SU-DHL-6 (cell line): Measurements from ENCODE around the gene SNRNP200.
"Not testable (repeated sequence)": the region's sequence is repeated elsewhere in the genome, so short reads cannot be mapped to it uniquely, and the experiment has no call there.

ENCODE experiments used
- H2AFZ ChIP-seq: fragments of 200-600 bp; sonication (generic); 2 replicates; pipeline ENCODE4 v1.6.1; 2014; ENCODE audit warnings: low read depth, mild to moderate bottlenecking, moderate library complexity, mixed read lengths, antibody characterized with exemption, low read length; ENCODE audit not compliant: severe bottlenecking
- H3F3A ChIP-seq: fragments of 200-600 bp; shearing (Covaris generic); 2 replicates; pipeline ENCODE4 v1.6.0; 2016; ENCODE audit warnings: antibody characterized with exemption, mild to moderate bottlenecking; ENCODE audit not compliant: insufficient read depth
- H3K27ac ChIP-seq: fragments of 200-600 bp; sonication (generic); 2 replicates; pipeline ENCODE4 v1.5.1; 2016; ENCODE audit warnings: low read depth, mild to moderate bottlenecking, low read length, moderate library complexity, mixed read lengths
- H3K27me3 ChIP-seq: fragments of 200-600 bp; sonication (generic), shearing (Covaris generic); 2 replicates; pipeline ENCODE4 v1.6.0; 2014; ENCODE audit warnings: mild to moderate bottlenecking, low read length
- H3K36me3 ChIP-seq: fragments of 200-600 bp; sonication (generic); 2 replicates; pipeline ENCODE4 v1.6.1; 2014; ENCODE audit warnings: mild to moderate bottlenecking, low read length, mixed read lengths
- H3K4me2 ChIP-seq: fragments of 300-600, 200-600 bp; shearing (Covaris generic), sonication (generic); 2 replicates; pipeline ENCODE4 v1.6.0; 2014; ENCODE audit warnings: low read length, low read depth, mild to moderate bottlenecking; ENCODE audit not compliant: poor library complexity, severe bottlenecking
- H3K4me3 ChIP-seq: fragments of 200-600 bp; sonication (generic); 2 replicates; pipeline ENCODE4 v1.5.1; 2014; ENCODE audit warnings: antibody characterized with exemption, low read length, mild to moderate bottlenecking, mixed read lengths; ENCODE audit not compliant: insufficient read depth, poor library complexity, severe bottlenecking
- H3K79me2 ChIP-seq: fragments of 200-600 bp; sonication (generic); 2 replicates; pipeline ENCODE4 v1.6.1; 2014; ENCODE audit warnings: mild to moderate bottlenecking, low read length, moderate library complexity; ENCODE audit not compliant: insufficient read depth
- H3K9ac ChIP-seq: fragments of 200-600 bp; sonication (generic); 2 replicates; pipeline ENCODE4 v1.7.0; 2014; ENCODE audit warnings: mild to moderate bottlenecking, low read length
- H3K9me2 ChIP-seq: fragments of 200-600 bp; sonication (generic); replicated peaks from 2 replicates; pipeline ENCODE4 v1.6.1; 2014; ENCODE audit warnings: low read length; ENCODE audit not compliant: insufficient read depth
- H3K9me3 ChIP-seq: fragments of 200-600 bp; sonication (generic); 2 replicates; pipeline ENCODE4 v1.6.1; 2014; ENCODE audit warnings: low read length, mixed read lengths; ENCODE audit not compliant: insufficient read depth
- H4K20me1 ChIP-seq: fragments of 200-600 bp; sonication (generic); 2 replicates; pipeline ENCODE4 v1.6.1; 2014; ENCODE audit warnings: low read depth, mild to moderate bottlenecking, antibody characterized with exemption, low read length, moderate library complexity, mixed read lengths
- CTCF ChIP-seq: fragments of 200-600 bp; sonication (generic); IDR thresholded peaks from one replicate; pipeline ENCODE4 v1.5.1; 2017; ENCODE audit warnings: antibody characterized with exemption, mild to moderate bottlenecking, low read length, moderate library complexity; ENCODE audit not compliant: insufficient read depth, poor library complexity, severe bottlenecking
- EZH2phosphoT487 ChIP-seq: fragments of 200-600 bp; sonication (generic), shearing (Covaris generic); conservative IDR thresholded peaks from 2 replicates; pipeline ENCODE4 v1.6.1; 2018; ENCODE audit warnings: mild to moderate bottlenecking, antibody characterized with exemption, low read length, moderate library complexity, mixed read lengths

Gene SNRNP200

GRCh38 chr2:96296925-96297324 lies 8.4 kb downstream of the SNRNP200 start:
- Histone ChIP-seq H3K36me3 (peaks cover 38% of the 10 kb centered on the region; the same call in 1 of the 2 replicates), H3K79me2 (0 out of 2 replicates have a peak, but pooled peaks cover 6% of the 10 kb centered on the region), H3K9me3 (no peaks in the 10 kb centered on the region), H3K9ac (no peak overlapping the region), H3K27me3 (no peaks in the 10 kb centered on the region), H3K4me2 (no peak overlapping the region), H3K27ac (no peak overlapping the region), H3K9me2 (no peaks in the 10 kb centered on the region), H4K20me1 (no peaks in the 10 kb centered on the region), H3F3A (no peaks in the 10 kb centered on the region), H3K4me3 (no peak overlapping the region), H2AFZ (no peak overlapping the region)
- TF ChIP-seq CTCF (no peak), EZH2phosphoT487 (no peak)

GRCh38 chr2:96294271-96294670 lies 11.1 kb downstream of the SNRNP200 start:
- H2AFZ ChIP-seq, H3K9me3 ChIP-seq, H3K79me2 ChIP-seq, H3K27ac ChIP-seq, H3K27me3 ChIP-seq, H3K9ac ChIP-seq, H3K9me2 ChIP-seq, H3K4me2 ChIP-seq, H3K4me3 ChIP-seq, H3F3A ChIP-seq, H4K20me1 ChIP-seq: not testable (repeated sequence)
- H3K36me3 ChIP-seq: peaks cover 38% of the 10 kb centered on the region; the same call in 1 of the 2 replicates

GRCh38 chr2:96291751-96292150 lies 13.6 kb downstream of the SNRNP200 start:
- Histone ChIP-seq H3K4me2 (no peak overlapping the region), H3K27me3 (no peaks in the 10 kb centered on the region), H2AFZ (no peak overlapping the region), H3F3A (no peaks in the 10 kb centered on the region), H3K27ac (no peak overlapping the region), H3K79me2 (no peaks in the 10 kb centered on the region), H3K9me2 (no peaks in the 10 kb centered on the region), H3K9me3 (no peaks in the 10 kb centered on the region), H3K4me3 (no peak overlapping the region), H3K9ac (no peak overlapping the region), H4K20me1 (no peaks in the 10 kb centered on the region), H3K36me3 (peaks cover 33% of the 10 kb centered on the region)
- TF ChIP-seq CTCF: no peak
- no peak for TF ChIP-seq EZH2phosphoT487

GRCh38 chr2:96287273-96287856 lies 18.0 kb downstream of the SNRNP200 start:
- Histone ChIP-seq H3K9me3 (no peaks in the 10 kb centered on the region), H3F3A (no peaks in the 10 kb centered on the region)

More at GRCh38 chr2:96287273-96287856, 18.0 kb downstream of the SNRNP200 start:
- Histone ChIP-seq H3K4me2 (no peak overlapping the region), H3K9ac (no peak overlapping the region), H3K4me3 (no peak overlapping the region), H3K9me2 (no peaks in the 10 kb centered on the region), H3K79me2 (no peaks in the 10 kb centered on the region), H3K36me3 (peaks cover 18% of the 10 kb centered on the region), H2AFZ (no peak overlapping the region), H3K27ac (no peak overlapping the region), H3K27me3 (no peaks in the 10 kb centered on the region), H4K20me1 (no peaks in the 10 kb centered on the region)
- TF ChIP-seq CTCF (no peak), EZH2phosphoT487 (no peak)
